GM23338 (cell line): ENCODE results near the gene PEX10. TPM values are rescaled to one million over a fixed set of nuclear protein-coding genes. Genes with fewer than 3 reads are reported as not detected.

Experiments
- ATAC-seq: fragments of 200-7000 bp; cut with Tn5 transposase; 3 replicates; pipeline ENCODE4 v1.9.1; 2020
- DNase-seq: peaks from one replicate; pipeline ENCODE4 v3.0.0-alpha.2; 2015; ENCODE audit warnings: low spot score
- H2AFZ ChIP-seq: fragments of 200-600 bp; sonication (generic); 2 replicates; pipeline ENCODE4 v1.8.0; 2016; ENCODE audit warnings: antibody characterized with exemption, mild to moderate bottlenecking, moderate library complexity
- H3F3A ChIP-seq: fragments of 200-600 bp; sonication (generic); replicated peaks from 2 replicates; pipeline ENCODE4 v1.8.0; 2017; ENCODE audit warnings: antibody characterized with exemption, mixed run types, low read depth
- H3K27ac ChIP-seq: fragments of 200-600 bp; sonication (generic); 2 replicates; pipeline ENCODE4 v1.6.1; 2016; ENCODE audit warnings: low read depth
- H3K27me3 ChIP-seq: fragments of 200-600 bp; sonication (generic); 2 replicates; pipeline ENCODE4 v1.8.0; 2016; ENCODE audit warnings: mild to moderate bottlenecking, mixed run types, moderate library complexity; ENCODE audit not compliant: insufficient read depth
- H3K36me3 ChIP-seq: fragments of 200-600 bp; sonication (generic); 2 replicates; pipeline ENCODE4 v1.8.0; 2016; ENCODE audit warnings: mild to moderate bottlenecking; ENCODE audit not compliant: insufficient read depth
- H3K4me1 ChIP-seq: fragments of 200-600 bp; sonication (generic); 2 replicates; pipeline ENCODE4 v1.8.0; 2016; ENCODE audit warnings: mild to moderate bottlenecking, moderate library complexity; ENCODE audit not compliant: insufficient read depth
- H3K4me2 ChIP-seq: fragments of 200-600 bp; sonication (generic); 2 replicates; pipeline ENCODE4 v1.7.1; 2017; ENCODE audit warnings: mixed run types
- H3K4me3 ChIP-seq: fragments of 200-600 bp; sonication (generic); 2 replicates; pipeline ENCODE4 v1.6.1; 2016; ENCODE audit warnings: mixed run types
- H3K79me2 ChIP-seq: fragments of 200-600 bp; sonication (generic); replicated peaks from 2 replicates; pipeline ENCODE4 v1.8.0; 2017; ENCODE audit warnings: mild to moderate bottlenecking; ENCODE audit not compliant: insufficient read depth
- H3K9me2 ChIP-seq: fragments of 200-600 bp; sonication (generic); 2 replicates; pipeline ENCODE4 v1.8.0; 2017; ENCODE audit not compliant: insufficient read depth
- H4K20me1 ChIP-seq: fragments of 200-600 bp; sonication (generic); replicated peaks from 2 replicates; pipeline ENCODE4 v1.8.0; 2017; ENCODE audit warnings: mild to moderate bottlenecking; ENCODE audit not compliant: insufficient read depth
- H3K27ac Mint-ChIP-seq: 2 replicates; pipeline ENCODE4 v1.8.0; 2020; ENCODE audit warnings: inconsistent platforms, mild to moderate bottlenecking, moderate library complexity, mixed read lengths
- H3K27me3 Mint-ChIP-seq: 3 replicates; pipeline ENCODE4 v1.8.0; 2022; ENCODE audit warnings: low read depth, mild to moderate bottlenecking, moderate library complexity, mixed read lengths, inconsistent platforms; ENCODE audit not compliant: insufficient read depth, poor library complexity
- H3K36me3 Mint-ChIP-seq: 3 replicates; pipeline ENCODE4 v1.8.0; 2021; ENCODE audit warnings: low read depth, mild to moderate bottlenecking, inconsistent platforms, moderate library complexity, mixed read lengths
- H3K4me1 Mint-ChIP-seq: 3 replicates; pipeline ENCODE4 v1.8.0; 2020; ENCODE audit warnings: mild to moderate bottlenecking, inconsistent platforms, mixed read lengths
- H3K4me3 Mint-ChIP-seq: 3 replicates; pipeline ENCODE4 v1.8.0; 2021; ENCODE audit warnings: moderate library complexity, mild to moderate bottlenecking, inconsistent platforms, mixed read lengths
- H3K9me3 Mint-ChIP-seq: 3 replicates; pipeline ENCODE4 v1.8.0; 2020; ENCODE audit warnings: moderate library complexity, mild to moderate bottlenecking, inconsistent platforms, mixed read lengths
- CREB1 ChIP-seq: fragments of 250-450 bp; sonication (Bioruptor Pico); IDR thresholded peaks from 2 replicates; pipeline ENCODE4 v1.5.0; 2020; ENCODE audit warnings: low read depth, mild to moderate bottlenecking, moderate library complexity
- CTCF ChIP-seq, 2 experiments: fragments of 200-600 bp in 1 of 2; sonication (generic) in 1 of 2; conservative IDR thresholded peaks; 2 replicates each; pipeline versions ENCODE4 v1.5.1 to v1.6.1; 2016 to 2017; ENCODE audit warnings: antibody characterized with exemption in 2 of 2, low read depth in 2 of 2, mild to moderate bottlenecking in 2 of 2, moderate library complexity in 1 of 2
- ETS1 ChIP-seq: IDR thresholded peaks from 2 replicates; pipeline ENCODE4 v1.6.1; 2016; ENCODE audit warnings: antibody characterized with exemption
- EZH2 ChIP-seq: fragments of 200-600 bp; sonication (generic); IDR thresholded peaks from one replicate; pipeline ENCODE4 v1.8.0; 2017; ENCODE audit warnings: antibody characterized with exemption, mild to moderate bottlenecking, low read depth; ENCODE audit not compliant: unreplicated experiment
- EZH2phosphoT487 ChIP-seq: fragments of 200-600 bp; sonication (generic); IDR thresholded peaks from one replicate; pipeline ENCODE4 v1.8.1; 2018; ENCODE audit warnings: antibody characterized with exemption; ENCODE audit not compliant: unreplicated experiment
- JUNB ChIP-seq: IDR thresholded peaks from one replicate; pipeline ENCODE4 v1.6.1; 2016; ENCODE audit warnings: antibody characterized with exemption; ENCODE audit not compliant: unreplicated experiment
- NANOG ChIP-seq: IDR thresholded peaks from 2 replicates; pipeline ENCODE4 v1.6.1; 2016; ENCODE audit warnings: antibody characterized with exemption, borderline replicate concordance
- POLR2AphosphoS5 ChIP-seq: IDR thresholded peaks from 2 replicates; pipeline ENCODE4 v1.6.1; 2016; ENCODE audit warnings: antibody characterized with exemption, low read depth
- REST ChIP-seq: IDR thresholded peaks from one replicate; pipeline ENCODE4 v1.6.1; 2018; ENCODE audit warnings: antibody characterized with exemption; ENCODE audit not compliant: unreplicated experiment
- STAT1 ChIP-seq: IDR thresholded peaks from one replicate; pipeline ENCODE4 v1.6.1; 2016; ENCODE audit warnings: antibody characterized with exemption; ENCODE audit not compliant: unreplicated experiment
- ZNF114 ChIP-seq: fragments of 250-450 bp; sonication (Bioruptor Pico); IDR thresholded peaks from 2 replicates; pipeline ENCODE4 v1.5.0; 2020; ENCODE audit warnings: mild to moderate bottlenecking, moderate library complexity
- ZNF331 ChIP-seq: fragments of 250-450 bp; sonication (Bioruptor Pico); IDR thresholded peaks from 2 replicates; pipeline ENCODE4 v1.5.0; 2020; ENCODE audit warnings: low read depth, mild to moderate bottlenecking, moderate library complexity
- ZNF462 ChIP-seq: fragments of 250-450 bp; sonication (Bioruptor Pico); IDR thresholded peaks from 2 replicates; pipeline ENCODE4 v1.5.0; 2020; ENCODE audit warnings: mild to moderate bottlenecking, moderate library complexity
- polyA plus RNA-seq: library from polyadenylated mRNA; unstranded; fragments of >200 nt; fragmentation: Nextera tagmentation; extraction: Ambion mirVana; gene quantifications from 2 replicates; pipeline ENCODE4 v1.2.1, GENCODE V29; 2016
- total RNA-seq: library from RNA; depleted of rRNA; stranded (reverse); fragments of >200 nt; shearing (Covaris generic); gene quantifications from 2 replicates; pipeline ENCODE4 v1.2.3, GENCODE V29; 2014

PEX10 gene
- total and polyA plus RNA-seq, 2 experiments from 2014 or later: 15.0 to 53.9 TPM

- no peak overlapping the region for H3K4me2 ChIP-seq
- H3F3A ChIP-seq: no peaks in the 10 kb centered on the region
- H3K36me3 ChIP-seq: no peaks in the 10 kb centered on the region
- Mint-ChIP-seq H3K4me3 (no peak overlapping the region), H3K4me1 (no peaks in the 10 kb centered on the region), H3K27me3 (peaks cover 10% of the 10 kb centered on the region), H3K36me3 (no peaks in the 10 kb centered on the region), H3K27ac (no peak overlapping the region), H3K9me3 (peaks cover 16% of the 10 kb centered on the region; the same call in 2 of the 3 replicates)
- TF ChIP-seq ZNF331 (no peak), EZH2phosphoT487 (no peak), EZH2 (no peak), JUNB (no peak), CREB1 (CRISPR knock-in tag) (no peak), ZNF114 (no peak), REST (no peak), POLR2AphosphoS5 (no peak), ZNF462 (CRISPR knock-in tag) (no peak), ETS1 (no peak), CTCF (conservative IDR thresholded peaks at IDR 0.05; ENCODE audit: low read depth in 2 of 2) (no peak), STAT1 (no peak), NANOG (no peak)
- ATAC-seq (peak; percentile 28; the same call in 2 of the 3 replicates), DNase-seq (no peak)
- H3K27me3 ChIP-seq: no peaks in the 10 kb centered on the region
- no peaks in the 10 kb centered on the region for H3K9me2 ChIP-seq
- no peaks in the 10 kb centered on the region for H3K79me2 ChIP-seq
- H2AFZ ChIP-seq: no peak overlapping the region
- no peaks in the 10 kb centered on the region for H3K4me1 ChIP-seq
- no peak overlapping the region for H3K27ac ChIP-seq
- H4K20me1 ChIP-seq: no peaks in the 10 kb centered on the region
- H3K4me3 ChIP-seq: no peak overlapping the region
Measured at GRCh38 chr1:2426540-2426939, 14.2 kb upstream of the PEX10 start.
